Gastroesophageal sphincter (tissue), 3 donors: ENCODE data around the gene FAM13A.

Experiments
- POLR2A ChIP-seq, 2 donors: fragments of 450-650 bp; IDR thresholded peaks; one replicate each; pipeline ENCODE4 v1.6.1; 2017; ENCODE audit warnings: antibody characterized with exemption in 2 of 2, mild to moderate bottlenecking in 2 of 2, moderate library complexity in 1 of 2
- TF ChIP-seq, protein P1 (sequence below), 4 experiments: fragments of 200-600 bp in 2 of 4; fragments of 450-650 bp in 2 of 4; sonication (generic) in 1 of 4; IDR thresholded peaks; one replicate each; pipeline ENCODE4 v1.5.1; 2017 to 2019; ENCODE audit warnings: antibody characterized with exemption in 4 of 4, mild to moderate bottlenecking in 2 of 4, moderate library complexity in 2 of 4

GRCh38 chr4:89064848-89065247 lies 7.9 kb upstream of the FAM13A start:
- TF ChIP-seq, protein P1, sequence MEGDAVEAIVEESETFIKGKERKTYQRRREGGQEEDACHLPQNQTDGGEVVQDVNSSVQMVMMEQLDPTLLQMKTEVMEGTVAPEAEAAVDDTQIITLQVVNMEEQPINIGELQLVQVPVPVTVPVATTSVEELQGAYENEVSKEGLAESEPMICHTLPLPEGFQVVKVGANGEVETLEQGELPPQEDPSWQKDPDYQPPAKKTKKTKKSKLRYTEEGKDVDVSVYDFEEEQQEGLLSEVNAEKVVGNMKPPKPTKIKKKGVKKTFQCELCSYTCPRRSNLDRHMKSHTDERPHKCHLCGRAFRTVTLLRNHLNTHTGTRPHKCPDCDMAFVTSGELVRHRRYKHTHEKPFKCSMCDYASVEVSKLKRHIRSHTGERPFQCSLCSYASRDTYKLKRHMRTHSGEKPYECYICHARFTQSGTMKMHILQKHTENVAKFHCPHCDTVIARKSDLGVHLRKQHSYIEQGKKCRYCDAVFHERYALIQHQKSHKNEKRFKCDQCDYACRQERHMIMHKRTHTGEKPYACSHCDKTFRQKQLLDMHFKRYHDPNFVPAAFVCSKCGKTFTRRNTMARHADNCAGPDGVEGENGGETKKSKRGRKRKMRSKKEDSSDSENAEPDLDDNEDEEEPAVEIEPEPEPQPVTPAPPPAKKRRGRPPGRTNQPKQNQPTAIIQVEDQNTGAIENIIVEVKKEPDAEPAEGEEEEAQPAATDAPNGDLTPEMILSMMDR (IDR thresholded peaks at IDR 0.05) = no peak
- no peak for TF ChIP-seq POLR2A (IDR thresholded peaks at IDR 0.05)
